ENCODE measurements around the gene ZFP36L2. TPM values are rescaled to one million over a fixed set of nuclear protein-coding genes. Genes with fewer than 3 reads are reported as not detected.

Gene ZFP36L2
- total and polyA plus RNA-seq, 12 donors, result 8.4 to 333 (median 107) TPM

DNA sequence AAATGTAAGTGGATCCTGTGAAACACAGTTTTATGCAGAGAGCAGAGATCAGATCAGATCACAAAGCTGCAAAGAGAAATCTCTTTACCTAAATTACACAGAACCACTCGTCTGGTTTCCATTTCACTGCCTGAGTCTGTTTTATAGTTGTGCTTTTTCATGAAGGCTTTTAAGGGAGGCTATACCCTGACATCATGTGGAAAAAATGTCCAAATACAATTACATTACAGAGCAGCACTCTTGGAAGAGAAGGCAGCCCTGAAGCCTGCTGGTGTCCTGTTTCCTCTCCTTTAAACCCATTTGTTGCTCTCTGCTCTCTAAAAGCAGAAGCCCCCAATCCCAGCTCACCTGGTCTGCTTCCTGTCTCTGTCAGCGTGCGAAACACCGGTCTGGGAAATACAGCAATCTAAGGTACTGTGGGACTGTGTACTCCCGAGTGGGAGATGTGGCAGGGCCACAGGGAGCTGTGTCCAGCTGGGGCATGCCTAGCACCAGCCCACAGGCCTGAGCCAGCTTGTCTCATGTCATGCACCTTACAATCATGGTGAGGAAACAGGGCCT is 24.8 kb upstream of the ZFP36L2 start:
- no peak overlapping the region for H3K4me3 ChIP-seq
- H3K4me1 ChIP-seq (replicated peaks in 1 of 2), result peaks cover 0 to 18% of the 10 kb centered on the region in 2 donors
- WGBS, 4 donors, result 63 to 78% (median 72%) methylated on average over 5 of the region's 5 CpGs
- intact Hi-C loops (cut with DNase I), result no loop called here
- TF ChIP-seq POLR2A (IDR thresholded peaks at IDR 0.05), result no peak
- TF ChIP-seq, protein P1, sequence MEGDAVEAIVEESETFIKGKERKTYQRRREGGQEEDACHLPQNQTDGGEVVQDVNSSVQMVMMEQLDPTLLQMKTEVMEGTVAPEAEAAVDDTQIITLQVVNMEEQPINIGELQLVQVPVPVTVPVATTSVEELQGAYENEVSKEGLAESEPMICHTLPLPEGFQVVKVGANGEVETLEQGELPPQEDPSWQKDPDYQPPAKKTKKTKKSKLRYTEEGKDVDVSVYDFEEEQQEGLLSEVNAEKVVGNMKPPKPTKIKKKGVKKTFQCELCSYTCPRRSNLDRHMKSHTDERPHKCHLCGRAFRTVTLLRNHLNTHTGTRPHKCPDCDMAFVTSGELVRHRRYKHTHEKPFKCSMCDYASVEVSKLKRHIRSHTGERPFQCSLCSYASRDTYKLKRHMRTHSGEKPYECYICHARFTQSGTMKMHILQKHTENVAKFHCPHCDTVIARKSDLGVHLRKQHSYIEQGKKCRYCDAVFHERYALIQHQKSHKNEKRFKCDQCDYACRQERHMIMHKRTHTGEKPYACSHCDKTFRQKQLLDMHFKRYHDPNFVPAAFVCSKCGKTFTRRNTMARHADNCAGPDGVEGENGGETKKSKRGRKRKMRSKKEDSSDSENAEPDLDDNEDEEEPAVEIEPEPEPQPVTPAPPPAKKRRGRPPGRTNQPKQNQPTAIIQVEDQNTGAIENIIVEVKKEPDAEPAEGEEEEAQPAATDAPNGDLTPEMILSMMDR (IDR thresholded peaks at IDR 0.05), result no peak
- no peaks in the 10 kb centered on the region for H3K27me3 ChIP-seq
- DNase-seq, result no peak
- no peaks in the 10 kb centered on the region for H3K9me3 ChIP-seq (replicated peaks in 1 of 3)
- H3K36me3 ChIP-seq (replicated peaks in 1 of 2), result no peaks in the 10 kb centered on the region
- peak overlapping the region in 2 of 5 donors; percentile 59 to 73 for H3K27ac ChIP-seq

DNA sequence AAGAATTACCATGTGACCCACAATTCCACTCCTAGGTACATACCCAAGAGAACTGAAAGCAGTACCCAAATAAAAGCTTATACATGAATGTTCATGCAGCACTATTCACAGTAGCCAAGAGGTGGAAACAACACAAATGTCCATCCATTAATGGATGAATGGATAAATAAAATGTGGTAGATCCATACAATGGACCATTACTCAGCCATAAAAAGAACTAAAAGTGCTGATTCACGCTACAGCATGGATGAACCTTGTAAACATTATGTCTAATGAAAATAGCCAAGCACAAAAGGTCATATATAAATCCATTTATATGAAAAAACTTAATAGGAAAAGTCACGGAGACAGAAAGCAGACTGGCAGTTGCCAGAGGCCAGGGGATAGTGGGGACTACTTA is 23.6 kb upstream of the ZFP36L2 start:
- WGBS, 4 donors, result 86 to 97% (median 95%) methylated on average over 2 of the region's 2 CpGs
- Histone ChIP-seq H3K9me3 (replicated peaks in 1 of 3) (no peaks in the 10 kb centered on the region), H3K4me1 (replicated peaks in 1 of 2) (peaks cover 0 to 18% of the 10 kb centered on the region in 2 donors), H3K27ac (peak overlapping the region in 1 of 5 donors; percentile 73), H3K27me3 (no peaks in the 10 kb centered on the region), H3K4me3 (no peak overlapping the region), H3K36me3 (replicated peaks in 1 of 2) (no peaks in the 10 kb centered on the region)
- DNase-seq, result no peak
- TF ChIP-seq, protein P1 (IDR thresholded peaks at IDR 0.05), result no peak
- no peak for TF ChIP-seq POLR2A (IDR thresholded peaks at IDR 0.05)
- intact Hi-C loops (cut with DNase I), result no loop called here

DNA sequence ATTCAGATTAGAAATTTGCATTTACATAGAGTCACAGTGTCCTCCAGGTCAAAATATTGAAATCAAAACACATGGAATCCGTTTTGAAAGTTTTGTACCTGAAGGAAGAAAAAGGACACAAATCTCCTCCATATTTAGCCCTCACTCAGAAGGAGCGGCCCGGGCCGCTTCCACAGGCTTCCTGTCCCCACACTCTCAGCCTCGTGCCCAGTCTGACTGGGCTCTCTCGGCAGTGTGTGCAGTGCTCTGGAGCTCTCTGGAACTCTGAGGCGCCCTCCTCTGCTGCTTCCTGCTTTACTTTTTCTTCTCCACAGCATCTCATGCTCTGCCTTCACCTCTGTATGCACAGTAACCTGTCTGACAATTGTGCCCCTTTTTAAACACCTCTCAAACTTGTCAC is 22.2 kb upstream of the ZFP36L2 start:
- no peak overlapping the region for H3K27ac ChIP-seq
- intact Hi-C loops (cut with DNase I), result no loop called here
- DNase-seq, result no peak
- no peaks in the 10 kb centered on the region for H3K9me3 ChIP-seq (replicated peaks in 1 of 3)
- WGBS, 4 donors, result 88 to 96% (median 92%) methylated on average over 7 of the region's 7 CpGs
- no peaks in the 10 kb centered on the region for H3K27me3 ChIP-seq
- no peaks in the 10 kb centered on the region for H3K36me3 ChIP-seq (replicated peaks in 1 of 2)
- TF ChIP-seq, protein P1 (IDR thresholded peaks at IDR 0.05), result no peak
- TF ChIP-seq POLR2A (IDR thresholded peaks at IDR 0.05), result no peak
- no peak overlapping the region for H3K4me3 ChIP-seq
- H3K4me1 ChIP-seq (replicated peaks in 1 of 2), result peaks cover 0 to 18% of the 10 kb centered on the region in 2 donors

DNA sequence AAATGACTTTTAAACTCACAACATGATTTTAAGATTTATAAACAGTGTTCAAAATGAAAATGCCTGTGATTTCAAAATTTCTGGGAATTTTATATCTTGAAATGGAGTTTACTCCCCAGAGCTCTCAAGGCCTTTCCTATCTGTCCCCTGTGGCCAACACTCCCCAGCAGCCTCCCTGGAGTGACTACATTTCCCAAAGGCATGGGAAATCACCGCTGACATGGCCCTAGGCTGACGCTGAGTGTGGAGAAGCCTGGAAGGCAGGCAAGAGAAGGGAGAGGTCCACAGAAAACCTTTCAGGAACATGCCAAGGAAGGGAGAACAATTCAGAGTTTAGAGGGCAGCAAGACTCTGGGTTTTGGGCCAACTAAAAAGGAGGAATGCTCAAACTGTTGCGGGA is 20.2 kb upstream of the ZFP36L2 start:
- 70 to 80% (median 76%) methylated on average over 2 to 3 of the region's 3 CpGs for WGBS, 4 donors
- H3K4me3 ChIP-seq, result no peak overlapping the region
- intact Hi-C loops (cut with DNase I), result no loop called here
- no peaks in the 10 kb centered on the region for H3K27me3 ChIP-seq
- TF ChIP-seq, protein P1 (IDR thresholded peaks at IDR 0.05), result no peak
- no peak for TF ChIP-seq POLR2A (IDR thresholded peaks at IDR 0.05)
- peak overlapping the region in 2 of 5 donors; percentile 29 to 49 for H3K27ac ChIP-seq
- H3K9me3 ChIP-seq (replicated peaks in 1 of 3), result no peaks in the 10 kb centered on the region
- peak in 3 of 7 donors; percentile 52 to 66 (median 57) for DNase-seq
- no peaks in the 10 kb centered on the region for H3K36me3 ChIP-seq (replicated peaks in 1 of 2)
- H3K4me1 ChIP-seq (replicated peaks in 1 of 2), result peaks cover 0 to 17% of the 10 kb centered on the region in 2 donors
